ENCODE measurements around the gene RUNDC3A. TPM values are rescaled to one million over a fixed set of nuclear protein-coding genes. Genes with fewer than 3 reads are reported as not detected.
A peak's percentile ranks its signal among the peaks of the same experiment; 100 is the strongest.

RUNDC3A gene
- total and polyA plus RNA-seq, 7 donors: 0.09 to 0.39 (median 0.16) TPM; not detected in 3

GRCh38 chr17:44314524-44314868 is 6.1 kb downstream of the RUNDC3A start:
- Histone ChIP-seq H3K4me3 (peak overlapping the region; percentile 45), H3K36me3 (ENCODE audit: insufficient read depth in 1 of 2, low read depth in 1 of 2) (peaks cover 0 to 5% of the 10 kb centered on the region in 2 donors), H3K9me3 (no peaks in the 10 kb centered on the region), H3K27ac (no peak overlapping the region), H3K4me1 (no peaks in the 10 kb centered on the region), H3K27me3 (ENCODE audit: insufficient read depth in 3 of 3, low read length in 2 of 3) (peaks cover 0 to 52% (median 24%) of the 10 kb centered on the region in 3 donors)
- no peak for DNase-seq
- ATAC-seq: no peak
- intact Hi-C loops (cut with DNase I): no loop called here
- TF ChIP-seq CTCF (IDR thresholded peaks at IDR 0.05): no peak
- WGBS, 3 donors: 16 to 24% (median 18%) methylated on average over 10 to 11 of the region's 11 CpGs

- no peak for ATAC-seq
- Histone ChIP-seq H3K27me3 (ENCODE audit: insufficient read depth in 3 of 3, low read length in 2 of 3) (peaks cover 0 to 52% (median 24%) of the 10 kb centered on the region in 3 donors), H3K36me3 (ENCODE audit: insufficient read depth in 1 of 2, low read depth in 1 of 2) (peaks cover 2 to 11% of the 10 kb centered on the region in 2 donors), H3K27ac (no peak overlapping the region), H3K4me3 (peak overlapping the region; percentile 45), H3K9me3 (no peaks in the 10 kb centered on the region), H3K4me1 (no peaks in the 10 kb centered on the region)
- DNase-seq: no peak
- no peak for TF ChIP-seq CTCF (IDR thresholded peaks at IDR 0.05)
- 1 to 2% (median 1%) methylated on average over 53 to 81 of the region's 81 CpGs for WGBS, 3 donors
- intact Hi-C loops (cut with DNase I): no loop called here
These were observed 6.7 kb downstream of the RUNDC3A start for GRCh38 chr17:44314869-44315661.

DNA sequence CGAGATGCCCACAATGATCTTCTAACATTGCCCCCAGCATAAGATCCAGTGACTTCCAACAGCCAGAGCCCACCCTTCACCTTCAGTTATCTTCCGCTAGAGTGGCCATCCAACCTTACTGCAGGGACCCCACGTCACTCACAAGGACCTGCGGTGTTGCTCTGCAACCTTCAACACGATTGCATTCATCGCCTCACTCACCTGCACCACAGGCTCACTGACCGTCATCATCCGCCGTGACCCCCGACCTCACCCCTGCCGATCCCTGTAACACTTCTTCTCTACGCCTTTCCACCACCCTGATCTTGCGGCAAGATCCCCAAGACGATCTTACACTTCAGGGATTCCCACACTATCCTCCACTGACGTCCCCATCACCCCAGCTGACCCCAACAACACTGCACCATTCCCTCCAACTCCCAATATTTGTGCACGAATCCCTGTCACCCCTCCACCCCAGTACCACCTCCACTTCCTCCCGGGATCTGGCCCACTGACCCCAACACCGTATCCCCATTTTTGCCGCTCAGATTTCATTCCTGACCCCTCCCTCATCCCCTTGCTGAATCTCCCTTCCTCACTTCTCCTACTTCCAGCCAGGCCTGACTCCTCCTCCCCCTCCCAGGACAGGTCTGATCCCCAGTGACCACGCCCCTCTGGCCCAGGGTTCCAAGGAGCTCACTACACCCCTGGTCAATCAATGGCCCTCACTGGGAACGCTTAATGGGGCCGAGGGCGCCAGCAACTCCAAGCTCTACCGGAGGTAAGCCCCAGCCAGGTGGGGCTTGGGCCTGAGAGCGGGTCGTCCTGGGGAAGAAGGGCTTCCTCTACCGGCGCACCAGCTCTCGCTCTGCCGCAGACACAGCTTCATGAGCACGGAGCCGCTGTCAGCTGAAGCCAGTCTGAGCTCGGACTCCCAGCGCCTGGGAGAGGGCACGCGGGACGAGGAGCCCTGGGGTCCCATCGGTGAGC is 7.6 kb downstream of the RUNDC3A start:
- no peak for TF ChIP-seq CTCF (IDR thresholded peaks at IDR 0.05)
- DNase-seq: no peak
- no peak overlapping the region for H3K27ac ChIP-seq
- no peaks in the 10 kb centered on the region for H3K9me3 ChIP-seq
- WGBS, 3 donors: 8 to 10% (median 8%) methylated on average over 34 to 38 of the region's 38 CpGs
- ATAC-seq: no peak
- intact Hi-C loops (cut with DNase I): no loop called here
- H3K36me3 ChIP-seq (ENCODE audit: insufficient read depth in 1 of 2, low read depth in 1 of 2): peaks cover 3 to 21% of the 10 kb centered on the region in 2 donors
- H3K27me3 ChIP-seq (ENCODE audit: insufficient read depth in 3 of 3, low read length in 2 of 3): peaks cover 0 to 52% (median 24%) of the 10 kb centered on the region in 3 donors
- no peak overlapping the region for H3K4me3 ChIP-seq
- H3K4me1 ChIP-seq: no peaks in the 10 kb centered on the region

DNA sequence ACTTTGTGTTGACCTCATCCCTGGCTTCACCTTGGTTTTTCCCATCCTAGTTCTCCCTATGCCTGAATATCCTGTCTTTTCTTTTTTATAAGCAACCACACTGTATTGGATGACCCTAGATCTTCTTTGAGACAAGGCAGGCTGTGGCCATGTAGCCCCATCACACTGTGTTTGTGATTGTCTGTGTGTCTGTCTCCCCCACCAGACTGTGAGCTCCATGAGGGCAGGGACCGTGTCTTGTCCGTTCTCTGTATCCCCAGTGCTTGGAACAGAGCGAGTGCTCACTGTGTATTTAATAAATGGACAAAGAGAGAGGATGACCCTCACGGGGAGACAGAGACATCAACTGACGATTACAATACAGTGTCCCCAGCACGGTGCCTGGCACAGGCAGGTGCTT is 9.1 kb downstream of the RUNDC3A start:
- Histone ChIP-seq H3K27me3 (ENCODE audit: insufficient read depth in 3 of 3, low read length in 2 of 3) (peaks cover 0 to 52% (median 24%) of the 10 kb centered on the region in 3 donors), H3K27ac (no peak overlapping the region), H3K4me3 (no peak overlapping the region), H3K9me3 (no peaks in the 10 kb centered on the region), H3K4me1 (no peaks in the 10 kb centered on the region), H3K36me3 (ENCODE audit: insufficient read depth in 1 of 2, low read depth in 1 of 2) (peaks cover 3 to 36% of the 10 kb centered on the region in 2 donors)
- TF ChIP-seq CTCF (IDR thresholded peaks at IDR 0.05): no peak
- intact Hi-C loops (cut with DNase I): no loop called here
- DNase-seq: no peak
- WGBS, 3 donors: 72 to 82% (median 76%) methylated on average over 6 of the region's 6 CpGs
- no peak for ATAC-seq

Data from psoas muscle (tissue), 8 donors.